HCEC 1CT (cell line): ENCODE data around the gene NTM.

Experiments
- DNase-seq: peaks from one replicate; pipeline ENCODE4 v3.0.0-alpha.2; 2017

Gene NTM

DNA sequence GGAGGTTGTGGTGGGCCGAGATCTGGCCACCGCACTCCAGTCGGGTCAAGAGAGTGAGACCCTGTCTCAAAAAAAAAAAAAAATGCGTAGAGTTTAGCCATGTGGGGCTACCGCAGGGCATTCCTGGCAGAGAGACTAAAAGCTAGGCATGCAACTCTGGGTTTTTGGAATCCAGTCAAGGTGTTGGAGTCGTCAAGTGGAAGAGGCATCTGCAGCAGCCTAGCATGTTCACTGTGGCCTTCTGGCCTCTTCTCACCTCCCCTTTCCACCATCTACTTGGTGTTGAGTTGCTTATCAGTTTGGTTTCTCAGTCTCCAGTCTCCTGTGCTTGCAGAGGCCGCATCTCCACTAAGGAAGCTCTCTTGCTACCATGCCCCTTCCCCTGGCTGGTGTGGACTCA is 572.5 kb downstream of the NTM start:
- no peak for DNase-seq

DNA sequence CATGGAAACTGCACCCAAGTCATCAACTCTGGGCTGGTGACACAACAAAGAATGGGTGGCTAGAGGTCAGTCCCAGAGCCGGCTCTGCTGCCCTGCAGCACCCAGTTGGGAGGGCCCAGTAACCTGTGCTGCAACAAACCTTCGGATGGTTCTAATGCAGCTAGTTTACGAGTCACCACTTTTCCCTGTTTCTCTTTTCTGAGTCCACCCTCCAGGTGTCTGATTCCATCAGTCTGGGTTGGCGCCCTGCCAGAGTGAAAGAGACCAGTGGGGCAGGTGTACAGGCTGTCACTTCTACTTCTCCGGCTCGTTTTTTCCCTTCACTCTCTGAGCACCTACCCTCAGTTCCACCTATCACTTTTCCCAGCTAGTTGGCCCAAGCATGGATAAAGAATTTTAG is 572.9 kb downstream of the NTM start:
- DNase-seq = no peak

DNA sequence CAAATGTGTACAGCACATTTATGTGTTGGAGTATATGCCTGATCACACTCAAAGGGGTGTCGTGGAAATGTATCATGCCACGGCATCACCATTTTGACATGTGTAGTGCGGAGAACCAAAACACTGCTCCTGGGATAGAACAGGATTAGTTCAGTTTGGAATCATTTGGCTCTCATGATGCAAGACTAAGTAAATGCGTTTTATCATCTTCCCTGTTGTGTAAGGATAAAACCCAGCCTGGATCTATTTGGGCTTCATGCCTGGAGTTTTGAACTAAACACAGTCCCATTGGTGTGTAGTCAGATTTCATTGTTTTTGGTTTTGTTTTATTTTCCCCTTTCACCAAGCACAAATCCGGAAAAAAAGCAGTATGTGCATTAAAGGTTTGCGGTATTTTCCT is 574.3 kb downstream of the NTM start:
- no peak for DNase-seq

DNA sequence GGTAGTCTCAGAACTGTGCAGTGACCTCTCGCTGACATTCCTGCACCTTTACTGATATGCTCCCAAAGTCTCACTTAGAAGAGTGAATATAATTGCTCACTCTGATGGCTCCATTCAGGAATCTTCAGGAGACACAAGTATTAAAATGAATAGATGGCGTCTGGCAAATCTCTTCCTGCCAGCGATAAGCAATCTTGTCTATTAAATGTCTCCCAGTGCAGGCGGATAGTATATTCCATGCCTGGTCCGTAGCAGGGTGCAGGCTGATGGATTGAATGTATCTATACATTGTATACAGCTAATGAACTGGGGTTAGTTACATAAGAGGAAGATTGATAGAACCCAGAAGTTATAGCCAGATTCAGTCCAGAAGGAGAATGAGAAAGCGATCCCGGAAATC is 575.3 kb downstream of the NTM start:
- DNase-seq = no peak

DNA sequence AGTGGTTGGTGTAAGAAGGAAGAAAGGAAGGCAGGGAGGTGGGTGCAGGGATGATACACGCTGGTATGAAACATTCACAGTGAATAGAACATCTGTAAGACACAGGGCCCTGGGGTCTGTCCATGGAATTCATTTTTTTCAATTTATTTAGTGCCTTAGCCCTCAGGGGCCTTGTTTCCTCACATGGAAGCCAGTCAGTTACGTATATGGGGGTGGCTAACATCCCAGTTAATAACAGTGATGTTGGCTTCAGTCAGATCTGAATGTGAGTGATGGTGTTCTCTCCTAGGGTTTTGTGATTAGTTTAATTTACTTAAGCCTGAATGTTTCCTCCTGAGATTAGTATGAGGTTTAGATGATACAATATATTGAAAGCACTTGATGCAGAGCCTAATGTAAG is 577.1 kb downstream of the NTM start:
- no peak for DNase-seq

DNA sequence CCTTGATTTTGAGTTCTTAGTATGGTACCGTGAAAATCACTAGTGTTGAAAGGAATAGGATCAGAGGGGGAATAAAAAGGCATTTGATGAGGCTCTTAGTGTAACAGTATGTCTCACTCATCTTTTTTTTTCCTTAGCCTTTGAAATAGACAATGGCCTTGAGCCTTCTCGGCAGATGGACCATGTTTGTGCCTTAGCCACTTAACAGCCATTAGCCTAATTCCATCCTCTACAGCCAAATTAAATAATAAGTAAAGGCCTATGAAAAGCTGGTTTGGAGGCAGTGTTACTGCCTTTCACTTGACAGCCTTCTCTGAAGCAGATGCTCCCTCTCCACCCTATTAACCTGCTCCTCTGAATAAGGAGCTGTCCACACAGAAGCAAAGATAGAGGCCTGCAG is 580.7 kb downstream of the NTM start:
- DNase-seq = no peak

DNA sequence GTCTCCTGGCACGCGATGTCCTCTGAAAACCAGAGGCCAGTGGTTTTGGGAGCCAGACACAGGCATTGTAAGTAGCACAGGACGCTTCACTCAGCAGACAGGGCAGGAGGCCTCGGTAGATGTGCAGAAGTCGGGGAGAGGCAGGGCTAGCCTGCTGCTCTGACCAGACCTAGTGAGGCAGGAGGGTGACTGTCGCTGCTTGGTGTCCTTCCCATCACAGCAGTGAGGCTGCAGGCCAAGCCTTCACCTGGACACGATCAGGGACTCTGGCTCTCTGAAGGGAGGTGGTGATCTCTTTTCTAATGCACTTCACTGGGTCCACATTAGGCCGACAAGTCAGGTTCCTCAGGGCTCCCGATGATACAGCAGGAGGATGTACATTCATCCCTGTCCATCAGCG is 583.7 kb downstream of the NTM start:
- no peak for DNase-seq

DNA sequence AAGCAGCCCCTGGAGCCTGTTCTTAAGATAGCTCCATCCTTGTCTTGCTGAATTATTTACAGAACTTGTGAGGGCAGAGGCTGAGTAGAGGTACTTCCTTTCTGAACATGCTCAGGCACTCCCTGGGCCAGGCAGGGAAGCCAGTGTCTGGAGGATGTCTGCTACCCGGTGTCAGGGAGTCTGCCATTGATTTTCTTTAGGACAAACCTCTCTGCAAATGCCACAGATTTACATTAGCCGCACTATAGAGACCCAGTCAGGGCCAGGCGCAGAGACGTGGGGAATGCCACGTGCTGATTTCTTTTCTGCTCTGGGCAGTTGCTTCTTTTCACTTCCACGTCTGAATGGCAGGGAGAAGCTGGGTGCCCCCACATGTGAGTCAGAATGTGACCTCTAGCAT is 585.5 kb downstream of the NTM start:
- DNase-seq = no peak

DNA sequence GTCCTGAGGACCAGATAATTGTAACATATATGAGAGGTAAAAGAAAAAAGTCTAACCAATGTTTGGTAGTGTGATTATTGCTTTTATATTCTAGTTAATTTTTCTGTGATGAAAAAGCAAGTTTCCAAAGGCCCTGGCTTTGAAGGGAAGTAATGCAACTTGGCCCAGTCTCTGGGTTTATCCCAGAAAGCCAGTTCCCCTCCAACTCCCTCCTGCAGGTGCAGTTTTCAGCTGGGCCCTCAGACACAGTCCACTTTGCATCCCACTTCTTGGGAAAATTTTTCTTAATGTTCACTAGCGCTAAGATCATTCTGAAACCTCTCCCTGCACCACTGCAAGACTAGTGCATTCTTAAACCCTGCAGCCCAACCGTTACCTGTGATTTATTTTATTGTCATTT is 586.8 kb downstream of the NTM start:
- DNase-seq = no peak

DNA sequence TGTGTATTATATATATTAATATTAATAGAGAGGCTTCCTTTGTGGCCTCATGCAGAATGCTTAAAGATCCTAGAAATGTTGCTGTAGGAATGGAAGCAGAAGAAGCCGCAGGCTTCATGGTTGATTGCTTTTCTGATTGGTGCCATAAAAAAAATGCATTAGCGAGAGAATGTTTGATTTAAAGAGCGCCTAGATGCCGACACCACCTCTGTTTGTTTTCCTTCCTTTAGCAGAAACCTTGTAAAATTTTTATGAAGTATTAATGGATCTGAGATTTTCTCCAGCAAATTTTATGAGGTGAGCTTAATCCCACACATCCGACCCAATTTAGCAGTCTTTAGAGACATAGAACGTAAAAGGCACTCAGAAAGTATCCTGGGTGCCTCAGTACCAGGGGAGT is 587.5 kb downstream of the NTM start:
- DNase-seq = no peak

DNA sequence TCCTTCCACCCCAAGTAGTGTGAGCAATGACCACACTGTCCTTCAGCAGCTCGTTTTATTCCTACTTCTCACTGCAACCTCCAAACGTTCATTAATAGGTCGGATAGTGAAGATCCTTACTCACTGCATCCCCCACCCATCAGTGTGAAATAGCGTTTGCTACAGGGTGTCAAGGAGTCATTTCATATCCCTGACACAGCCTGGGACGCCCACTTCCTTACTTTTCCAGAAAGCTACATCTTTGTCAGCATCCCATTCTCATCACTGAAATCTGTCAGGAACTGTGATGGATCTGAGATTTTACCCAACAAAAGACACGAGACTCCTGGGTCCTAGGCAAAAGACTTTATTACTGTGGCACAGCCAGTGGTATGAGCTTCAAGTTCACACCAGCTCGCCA is 592.4 kb downstream of the NTM start:
- DNase-seq = no peak

DNA sequence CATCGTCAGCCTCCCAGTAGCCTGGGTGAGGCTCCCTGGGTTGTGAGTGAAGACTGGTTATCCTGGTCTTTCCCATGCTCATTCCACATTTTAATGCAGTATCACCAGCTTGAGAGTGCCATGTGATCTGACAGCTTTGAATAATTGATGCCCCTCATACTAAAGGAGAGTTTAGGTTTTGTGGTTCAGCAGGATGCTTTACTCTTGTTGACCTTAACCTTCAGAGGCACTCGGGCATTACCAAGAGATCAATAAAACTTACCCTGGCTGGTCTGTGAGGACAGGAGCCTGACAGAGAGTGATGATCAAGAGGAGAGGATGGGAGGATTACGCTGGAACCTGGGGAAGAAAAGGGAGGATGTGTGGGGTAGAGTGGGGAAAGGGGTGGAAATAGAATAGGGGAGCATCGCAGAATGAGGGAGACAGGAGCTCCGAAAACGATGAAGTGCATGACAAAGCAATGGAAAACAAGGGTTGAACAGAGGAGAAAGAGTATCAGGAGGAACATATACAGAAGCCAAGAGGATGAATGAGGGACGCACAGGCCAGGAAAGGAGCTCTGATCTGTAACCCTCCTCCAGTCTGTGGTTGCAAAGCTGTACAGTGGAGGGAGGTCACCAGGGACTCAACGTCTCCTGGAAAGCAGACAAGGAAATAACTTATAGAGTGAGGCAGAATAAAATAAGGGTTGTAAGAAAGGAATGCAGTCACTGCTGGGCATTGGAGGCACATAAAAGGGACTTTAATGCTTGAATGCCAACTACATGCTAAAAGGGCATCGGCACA is 594.5 kb downstream of the NTM start:
- no peak for DNase-seq

DNA sequence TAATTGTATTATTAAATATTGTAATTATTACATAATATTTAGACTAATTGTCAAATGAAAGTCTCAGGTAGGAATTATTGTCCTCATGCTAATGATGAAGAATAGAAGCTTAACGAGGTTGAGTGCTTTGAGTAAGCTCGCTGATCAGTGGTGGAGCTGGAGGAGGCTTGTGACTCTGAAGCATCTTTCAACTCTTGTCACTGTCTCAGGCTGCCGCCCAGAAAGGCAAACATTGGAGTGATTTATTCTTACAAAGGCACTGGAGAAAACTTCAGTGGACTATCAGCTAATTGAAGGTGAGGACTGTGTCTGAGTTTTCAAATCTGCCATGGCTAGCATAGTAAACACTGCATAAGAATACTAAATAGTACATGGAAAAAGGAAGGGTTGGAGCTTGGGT is 595.1 kb downstream of the NTM start:
- DNase-seq = no peak

DNA sequence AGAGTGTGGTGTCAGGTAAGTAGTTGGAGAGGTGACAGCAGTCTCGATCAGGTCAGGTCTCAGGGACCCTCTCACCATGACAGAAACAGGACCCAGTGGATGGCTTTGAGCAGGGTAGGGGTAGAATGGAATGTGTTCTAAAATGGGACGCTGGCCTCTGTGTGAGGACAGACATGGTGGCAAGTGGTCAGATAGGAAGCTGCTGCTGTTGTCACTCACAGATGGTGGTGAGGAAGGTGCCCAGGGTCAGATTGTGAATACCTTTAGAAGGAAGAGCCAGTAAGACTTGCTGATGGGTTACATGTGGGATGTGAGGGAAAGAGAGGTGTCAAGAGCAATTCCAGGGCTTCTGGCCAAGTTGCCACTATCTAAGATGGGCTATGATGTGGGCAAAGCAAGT is 596.3 kb downstream of the NTM start:
- no peak for DNase-seq

DNA sequence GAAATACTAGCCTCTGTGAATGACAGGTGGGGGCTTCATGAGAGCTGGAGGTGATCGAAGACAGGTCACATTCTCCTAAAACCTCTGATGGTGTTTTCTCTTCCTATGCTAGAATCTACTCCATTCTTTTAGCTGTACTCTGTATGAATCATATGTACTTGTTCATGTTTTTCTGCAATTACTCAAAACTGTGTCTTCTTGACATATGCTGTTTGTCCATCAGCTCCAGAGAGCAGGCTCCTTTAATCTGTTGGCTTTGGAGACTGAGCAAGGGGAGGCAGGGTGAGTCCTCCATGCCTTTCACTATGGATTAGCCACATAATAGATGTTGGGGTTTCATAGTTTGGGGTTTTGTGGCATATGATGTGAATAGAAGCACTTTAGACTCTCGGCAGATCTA is 598.8 kb downstream of the NTM start:
- DNase-seq = no peak

DNA sequence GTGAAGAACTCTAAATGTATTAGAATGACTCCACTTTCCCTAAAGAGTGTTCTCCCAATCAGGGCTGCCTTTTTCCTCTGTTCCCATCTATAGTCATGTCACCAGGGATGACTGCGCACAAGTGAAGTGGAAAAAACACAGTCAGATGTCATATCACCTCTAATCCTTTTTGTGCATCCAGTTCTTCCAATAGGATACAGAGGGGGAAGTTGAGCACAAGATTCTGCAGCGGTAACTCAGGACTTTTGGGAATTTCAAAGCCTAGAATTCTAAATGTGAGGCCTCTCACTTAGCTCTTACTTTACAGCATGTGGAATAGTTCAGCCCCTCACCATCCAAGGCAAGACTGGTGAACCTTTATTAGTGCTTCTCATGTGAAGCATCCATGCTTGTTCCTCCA is 602.6 kb downstream of the NTM start:
- DNase-seq = no peak

DNA sequence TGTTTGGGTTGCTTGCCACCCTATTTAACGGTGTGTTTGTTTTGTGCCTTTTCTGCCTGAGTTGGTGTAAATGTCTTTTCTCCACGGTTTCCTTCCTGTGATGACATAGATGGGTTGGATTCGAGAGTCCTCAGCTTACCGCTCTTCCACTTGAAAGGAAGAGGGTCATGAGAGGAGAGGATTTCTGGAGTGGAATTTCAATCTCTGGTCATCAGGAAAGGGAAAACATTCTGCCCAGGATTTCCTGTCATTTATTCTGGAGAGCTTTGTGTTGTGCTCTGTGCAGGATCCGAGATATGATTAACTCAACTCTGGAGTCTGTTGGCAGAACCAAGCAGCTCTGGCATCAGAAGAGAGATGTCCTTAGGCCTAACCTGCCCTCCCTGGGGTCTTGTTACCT is 605.2 kb downstream of the NTM start:
- DNase-seq = no peak

DNA sequence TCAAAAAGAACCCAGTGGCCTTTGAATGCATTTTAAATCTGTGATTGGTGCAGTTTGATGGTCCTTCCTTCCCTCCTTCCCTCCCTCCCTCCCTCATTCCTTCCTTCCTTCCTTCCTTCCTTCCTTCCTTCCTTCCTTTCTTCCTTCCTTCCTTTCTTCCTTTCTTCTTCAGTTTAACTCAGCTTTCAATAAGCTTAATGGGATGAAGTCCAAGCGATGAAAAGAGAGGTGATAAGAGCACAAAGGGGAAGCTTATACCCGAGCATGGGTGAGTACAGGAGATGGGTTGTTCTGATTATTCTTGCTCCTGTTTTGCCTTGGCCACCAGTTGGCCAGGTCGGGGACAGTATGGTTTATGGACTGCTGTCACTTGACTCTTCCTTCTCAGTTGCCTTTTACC is 605.6 kb downstream of the NTM start:
- no peak for DNase-seq

DNA sequence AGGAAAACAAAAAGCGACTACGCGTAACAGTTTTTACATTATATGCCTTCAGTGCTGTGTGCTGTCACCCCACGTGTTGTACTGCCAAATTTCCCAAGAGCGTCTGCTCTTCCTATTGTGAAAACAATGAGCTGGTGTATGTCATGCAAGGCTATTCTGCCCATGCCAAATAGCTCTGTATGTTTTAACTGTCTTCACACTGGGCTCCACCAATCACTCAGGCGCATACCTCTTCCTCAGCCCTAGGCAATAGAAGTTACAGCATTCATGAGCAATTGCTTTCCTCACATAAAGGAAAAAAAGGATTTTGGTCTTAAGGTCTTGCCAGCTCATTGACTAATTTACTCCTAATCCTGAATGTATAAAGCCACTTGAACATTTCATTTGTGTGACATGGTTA is 606.8 kb downstream of the NTM start:
- no peak for DNase-seq

DNA sequence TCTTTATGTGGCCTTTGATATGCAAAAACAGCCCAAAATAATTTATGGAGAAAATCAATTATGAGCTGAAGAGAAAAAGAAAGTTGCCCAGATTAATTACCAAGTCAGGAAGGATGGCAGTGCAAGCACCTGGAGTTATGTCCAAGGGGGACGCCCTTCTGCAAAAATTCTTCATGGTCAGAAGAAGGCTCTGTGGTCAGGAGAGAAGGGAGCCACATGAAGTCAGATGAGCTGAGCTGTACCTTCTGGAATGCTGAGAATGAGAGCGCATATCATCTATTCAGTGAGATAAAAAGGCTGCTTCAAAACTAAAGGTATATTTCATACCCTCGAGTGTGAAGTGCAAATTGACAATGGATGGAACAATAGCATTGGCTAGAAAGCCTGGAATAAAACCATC is 607.4 kb downstream of the NTM start:
- peak; percentile 57 for DNase-seq

DNA sequence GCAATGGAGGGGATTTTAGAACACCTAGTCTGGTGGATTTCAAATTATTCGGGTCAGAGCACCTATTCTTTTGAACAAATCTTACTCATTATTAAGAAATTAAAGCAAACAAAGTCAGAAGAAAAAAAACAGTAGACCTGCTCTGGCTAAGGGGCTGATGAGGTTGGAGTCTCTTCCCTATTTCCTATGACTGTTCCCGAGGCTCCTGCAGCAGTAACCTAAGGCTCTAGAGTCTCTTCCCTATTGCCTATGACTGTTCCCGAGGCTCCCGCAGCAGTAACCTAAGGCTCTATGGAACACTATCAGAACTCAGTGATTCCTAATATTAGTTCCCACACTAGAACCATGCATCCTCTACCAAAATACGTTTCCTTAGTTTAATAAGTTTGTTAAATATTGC is 607.9 kb downstream of the NTM start:
- DNase-seq = no peak

DNA sequence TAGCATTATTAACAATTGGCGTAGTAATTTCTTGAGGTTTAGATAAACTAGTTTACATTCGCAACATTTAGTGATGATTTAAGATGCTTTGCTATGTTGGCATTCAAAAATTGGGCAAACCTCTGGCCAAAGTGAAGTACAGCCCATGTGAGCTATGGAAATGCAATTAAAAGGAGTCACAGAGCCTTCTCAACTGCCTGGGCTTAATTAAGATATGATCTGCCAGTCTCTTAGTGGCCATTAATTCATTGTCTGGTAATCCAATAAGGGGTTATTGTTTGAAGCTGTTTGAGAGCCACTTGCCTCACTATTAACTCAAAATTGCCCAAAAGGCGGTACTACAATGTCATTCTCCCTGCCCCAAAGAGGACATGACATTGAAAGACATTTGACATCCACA is 608.9 kb downstream of the NTM start:
- no peak for DNase-seq

DNA sequence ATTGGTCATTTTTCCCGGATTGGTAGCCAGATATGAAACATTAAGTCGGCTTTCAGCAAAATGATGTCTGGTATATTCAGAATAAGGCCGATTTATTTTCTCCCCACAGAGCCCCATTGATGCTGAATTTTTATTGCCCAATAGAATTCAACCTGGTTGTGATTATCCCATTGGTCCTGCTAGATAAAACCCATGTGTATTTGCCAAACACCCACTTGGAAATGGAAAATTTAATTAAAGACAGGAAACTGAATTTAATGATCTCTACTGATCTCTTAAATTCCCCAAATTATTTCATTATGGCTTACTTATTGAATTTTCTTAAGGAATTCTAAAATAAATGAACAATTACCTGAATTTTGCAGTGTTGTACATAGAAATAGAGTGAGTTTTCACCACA is 609.8 kb downstream of the NTM start:
- no peak for DNase-seq

DNA sequence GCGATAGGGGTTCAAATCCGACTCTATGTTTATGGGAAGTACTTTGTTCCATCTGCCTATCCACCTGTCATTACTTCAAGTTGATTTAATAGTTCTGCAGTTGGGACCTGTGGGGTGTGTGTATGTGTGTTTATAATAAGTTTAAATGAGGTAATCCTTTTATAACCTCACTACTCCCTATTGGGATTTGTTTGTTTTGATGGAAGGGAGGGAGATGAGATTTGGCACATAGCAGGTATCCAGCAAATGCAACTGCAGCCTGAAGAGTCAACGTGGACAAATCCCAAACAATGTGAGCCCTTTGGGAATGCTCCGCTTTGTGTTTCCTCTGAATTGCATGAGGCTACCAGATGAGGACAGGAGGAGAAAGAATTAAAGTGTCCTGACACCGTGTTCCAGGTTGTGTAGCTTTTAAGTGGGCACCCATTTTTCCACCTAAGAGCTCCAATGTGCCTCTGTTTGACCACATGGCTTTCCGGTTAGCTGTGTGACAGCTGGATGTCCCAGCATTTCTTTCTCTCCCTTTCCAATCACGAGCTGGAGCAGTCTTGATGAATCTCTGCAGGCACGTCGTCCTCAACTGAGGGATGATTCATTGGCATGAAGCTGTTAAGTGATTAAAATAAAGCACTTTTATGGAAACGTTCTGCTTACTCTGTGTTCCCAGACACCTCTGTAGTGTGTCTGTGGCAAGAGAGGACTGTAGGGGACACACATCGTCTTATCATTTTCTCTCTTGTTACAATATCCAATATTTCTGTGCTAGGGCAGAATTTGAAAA is 610.7 kb downstream of the NTM start:
- no peak for DNase-seq

DNA sequence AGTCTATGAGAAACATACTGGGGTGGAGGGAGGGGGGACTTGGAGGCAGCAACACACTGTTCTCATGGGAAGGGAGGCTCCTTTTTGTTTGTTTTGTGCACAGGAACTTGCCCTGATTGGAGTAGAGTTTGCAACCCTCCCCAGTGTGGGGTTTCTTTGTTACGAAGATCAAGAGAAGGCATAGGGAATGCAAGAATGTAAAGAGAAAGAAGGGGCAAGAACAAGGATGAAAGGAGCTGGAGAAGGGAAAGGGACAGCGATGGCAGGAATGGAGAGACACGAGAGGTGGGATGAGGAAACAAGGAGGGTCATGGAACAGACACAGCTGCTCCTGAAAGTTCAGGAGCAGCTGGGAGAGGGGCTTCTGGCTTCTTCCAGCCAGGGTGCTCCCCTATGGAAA is 611.7 kb downstream of the NTM start:
- no peak for DNase-seq
